ENCODE data around the gene IL16. TPM values are rescaled to one million over a fixed set of nuclear protein-coding genes. Genes with fewer than 3 reads are reported as not detected.

Gene IL16
- total and polyA plus RNA-seq, 4 donors = 1.9 to 6.9 (median 4.4) TPM

GRCh38 chr15:81313686-81314085 is 117.0 kb downstream of the IL16 start:
- H3K27me3 ChIP-seq (ENCODE audit: control insufficient read depth in 4 of 4, insufficient read depth in 4 of 4, low read length in 3 of 4) = no peaks in the 10 kb centered on the region
- peaks cover 10 to 63% (median 50%) of the 10 kb centered on the region in 4 donors for H3K36me3 ChIP-seq (ENCODE audit: control insufficient read depth in 4 of 4, insufficient read depth in 3 of 4, low read depth in 1 of 4, low read length in 3 of 4)
- H3K4me3 ChIP-seq (ENCODE audit: low read depth in 1 of 3, low read length in 3 of 3) = no peak overlapping the region
- no peaks in the 10 kb centered on the region for H3K9me3 ChIP-seq (ENCODE audit: control insufficient read depth in 4 of 4, low read length in 3 of 4)
- H3K4me1 ChIP-seq (ENCODE audit: control insufficient read depth in 4 of 4, insufficient read depth in 4 of 4, low read length in 3 of 4) = peaks cover 2 to 16% (median 13%) of the 10 kb centered on the region in 4 donors
- DNase-seq (ENCODE audit: low spot score) = no peak
- 90% methylated on average over 5 of the region's 5 CpGs for WGBS
- no peak overlapping the region for H3K9ac ChIP-seq (ENCODE audit: low read depth in 1 of 2, low read length in 2 of 2)
- H3K27ac ChIP-seq (ENCODE audit: low read depth in 1 of 2, low read length in 2 of 2) = no peak overlapping the region
- no peak for TF ChIP-seq HNF4G (IDR thresholded peaks at IDR 0.05)
- TF ChIP-seq GABPA (IDR thresholded peaks at IDR 0.05 in 1 of 2, conservative IDR thresholded peaks at IDR 0.05 in 1 of 2) = no peak
- TF ChIP-seq SP1 (IDR thresholded peaks at IDR 0.05) = no peak
- no peak for TF ChIP-seq ATF3 (IDR thresholded peaks at IDR 0.05)
- TF ChIP-seq EGR1 (IDR thresholded peaks at IDR 0.05; ENCODE audit: low read depth in 2 of 2) = no peak
- no peak for TF ChIP-seq JUND (IDR thresholded peaks at IDR 0.05)
- TF ChIP-seq RAD21 (IDR thresholded peaks at IDR 0.05) = no peak

- Histone ChIP-seq H3K9me3 (ENCODE audit: control insufficient read depth in 4 of 4, low read length in 3 of 4) (no peaks in the 10 kb centered on the region), H3K27ac (ENCODE audit: low read depth in 1 of 2, low read length in 2 of 2) (no peak overlapping the region), H3K27me3 (ENCODE audit: control insufficient read depth in 4 of 4, insufficient read depth in 4 of 4, low read length in 3 of 4) (no peaks in the 10 kb centered on the region), H3K9ac (ENCODE audit: low read depth in 1 of 2, low read length in 2 of 2) (no peak overlapping the region), H3K36me3 (ENCODE audit: control insufficient read depth in 4 of 4, insufficient read depth in 3 of 4, low read depth in 1 of 4, low read length in 3 of 4) (peaks cover 10 to 64% (median 53%) of the 10 kb centered on the region in 4 donors), H3K4me1 (ENCODE audit: control insufficient read depth in 4 of 4, insufficient read depth in 4 of 4, low read length in 3 of 4) (peaks cover 2 to 18% (median 13%) of the 10 kb centered on the region in 4 donors), H3K4me3 (ENCODE audit: low read depth in 1 of 3, low read length in 3 of 3) (no peak overlapping the region)
- 93% methylated on average over 5 of the region's 5 CpGs for WGBS
- DNase-seq (ENCODE audit: low spot score) = no peak
- TF ChIP-seq FOXA2 (IDR thresholded peaks at IDR 0.05) (no peak), RAD21 (IDR thresholded peaks at IDR 0.05) (no peak)
Observed at GRCh38 chr15:81314378-81314777, 117.7 kb downstream of the IL16 start.

GRCh38 chr15:81315452-81316175 is 118.9 kb downstream of the IL16 start:
- H3K4me1 ChIP-seq (ENCODE audit: control insufficient read depth in 4 of 4, insufficient read depth in 4 of 4, low read length in 3 of 4) = peaks cover 2 to 18% (median 13%) of the 10 kb centered on the region in 4 donors
- H3K4me3 ChIP-seq (ENCODE audit: low read depth in 1 of 3, low read length in 3 of 3) = no peak overlapping the region
- H3K36me3 ChIP-seq (ENCODE audit: control insufficient read depth in 4 of 4, insufficient read depth in 3 of 4, low read depth in 1 of 4, low read length in 3 of 4) = peaks cover 10 to 73% (median 60%) of the 10 kb centered on the region in 4 donors
- WGBS = 90% methylated on average over 14 of the region's 14 CpGs
- H3K27ac ChIP-seq (ENCODE audit: low read depth in 1 of 2, low read length in 2 of 2) = no peak overlapping the region
- no peaks in the 10 kb centered on the region for H3K27me3 ChIP-seq (ENCODE audit: control insufficient read depth in 4 of 4, insufficient read depth in 4 of 4, low read length in 3 of 4)
- TF ChIP-seq MAX (IDR thresholded peaks at IDR 0.05) (no peak), ZBTB33 (IDR thresholded peaks at IDR 0.05) (no peak), NR2F2 (IDR thresholded peaks at IDR 0.05) (no peak), YY1 (IDR thresholded peaks at IDR 0.05) (no peak), FOXA1 (IDR thresholded peaks at IDR 0.05) (no peak), REST (IDR thresholded peaks at IDR 0.05) (no peak), RXRA (IDR thresholded peaks at IDR 0.05) (no peak), HNF4G (IDR thresholded peaks at IDR 0.05) (no peak), GABPA (IDR thresholded peaks at IDR 0.05 in 1 of 2, conservative IDR thresholded peaks at IDR 0.05 in 1 of 2) (no peak), CTCF (IDR thresholded peaks at IDR 0.05; ENCODE audit: low read depth, low read length, missing input control) (no peak), ATF3 (IDR thresholded peaks at IDR 0.05) (no peak), RAD21 (IDR thresholded peaks at IDR 0.05) (no peak), FOXA2 (IDR thresholded peaks at IDR 0.05) (no peak), HNF4A (conservative IDR thresholded peaks at IDR 0.05) (no peak), TAF1 (conservative IDR thresholded peaks at IDR 0.05) (no peak), SP1 (IDR thresholded peaks at IDR 0.05) (no peak), JUND (IDR thresholded peaks at IDR 0.05) (no peak), EGR1 (IDR thresholded peaks at IDR 0.05; ENCODE audit: low read depth in 2 of 2) (no peak)
- H3K9ac ChIP-seq (ENCODE audit: low read depth in 1 of 2, low read length in 2 of 2) = no peak overlapping the region
- no peak for DNase-seq (ENCODE audit: low spot score)
- no peaks in the 10 kb centered on the region for H3K9me3 ChIP-seq (ENCODE audit: control insufficient read depth in 4 of 4, low read length in 3 of 4)

All from liver (tissue), 9 donors.